HG02642 (cell line): ENCODE measurements around the gene GFRA3.
"Not testable (repeated sequence)": the region's sequence is repeated elsewhere in the genome, so short reads cannot be mapped to it uniquely, and the experiment has no call there.

Source experiments
- ATAC-seq: cut with Tn5 transposase; IDR thresholded peaks from one replicate; pipeline ENCODE4 v1.9.1; 2021; ENCODE audit warnings: mild to moderate bottlenecking; ENCODE audit not compliant: unreplicated experiment, poor library complexity

The GFRA3 gene, protein sequence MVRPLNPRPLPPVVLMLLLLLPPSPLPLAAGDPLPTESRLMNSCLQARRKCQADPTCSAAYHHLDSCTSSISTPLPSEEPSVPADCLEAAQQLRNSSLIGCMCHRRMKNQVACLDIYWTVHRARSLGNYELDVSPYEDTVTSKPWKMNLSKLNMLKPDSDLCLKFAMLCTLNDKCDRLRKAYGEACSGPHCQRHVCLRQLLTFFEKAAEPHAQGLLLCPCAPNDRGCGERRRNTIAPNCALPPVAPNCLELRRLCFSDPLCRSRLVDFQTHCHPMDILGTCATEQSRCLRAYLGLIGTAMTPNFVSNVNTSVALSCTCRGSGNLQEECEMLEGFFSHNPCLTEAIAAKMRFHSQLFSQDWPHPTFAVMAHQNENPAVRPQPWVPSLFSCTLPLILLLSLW

GRCh38 chr5:138274189-138274853 lies at the start of gene GFRA3:
Gene GFRA3, minus strand, starts transcription at chr5:138274621. Its CDS starts 197 bp downstream, at chr5:138274424.
- ATAC-seq = no peak

DNA sequence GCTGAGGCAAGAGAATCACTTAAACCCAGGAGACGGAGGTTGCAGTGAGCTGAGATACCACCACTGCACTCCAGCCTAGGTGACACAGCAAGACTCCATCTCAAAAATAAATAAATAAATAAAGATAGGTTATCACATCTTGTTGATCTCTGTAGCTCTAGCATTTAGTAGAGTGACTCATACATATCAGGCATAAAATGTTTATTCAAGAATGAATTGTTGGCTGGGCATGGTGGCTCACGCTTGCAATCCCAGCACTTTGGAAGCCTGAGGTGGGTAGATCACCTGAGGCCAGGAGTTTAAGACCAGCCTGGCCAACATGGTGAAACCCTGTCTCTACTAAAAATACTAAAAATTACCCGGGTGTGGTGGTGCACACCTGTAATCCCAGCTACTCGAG lies 43.8 kb upstream of the GFRA3 start:
- ATAC-seq = not testable (repeated sequence)

DNA sequence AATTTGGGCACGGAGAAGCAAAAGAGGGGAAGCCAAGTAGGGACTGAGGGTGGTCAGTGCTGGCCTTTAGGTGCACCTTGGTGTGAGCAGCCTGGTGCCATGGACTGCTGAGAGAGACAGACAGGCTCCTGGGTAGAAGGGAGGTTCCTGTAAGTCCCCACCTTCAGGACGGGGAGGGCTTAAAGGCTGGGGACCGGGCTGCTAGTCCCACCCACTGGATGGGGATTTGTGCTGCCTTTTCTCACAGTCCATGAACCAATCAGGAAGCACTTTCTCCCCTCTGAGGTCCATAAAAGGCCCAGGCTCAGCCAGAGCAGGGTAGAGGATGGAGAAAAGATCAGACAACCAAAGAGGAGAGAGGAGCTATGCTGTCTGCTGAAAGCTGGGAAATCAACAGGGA lies 41.9 kb upstream of the GFRA3 start:
- ATAC-seq = no peak

DNA sequence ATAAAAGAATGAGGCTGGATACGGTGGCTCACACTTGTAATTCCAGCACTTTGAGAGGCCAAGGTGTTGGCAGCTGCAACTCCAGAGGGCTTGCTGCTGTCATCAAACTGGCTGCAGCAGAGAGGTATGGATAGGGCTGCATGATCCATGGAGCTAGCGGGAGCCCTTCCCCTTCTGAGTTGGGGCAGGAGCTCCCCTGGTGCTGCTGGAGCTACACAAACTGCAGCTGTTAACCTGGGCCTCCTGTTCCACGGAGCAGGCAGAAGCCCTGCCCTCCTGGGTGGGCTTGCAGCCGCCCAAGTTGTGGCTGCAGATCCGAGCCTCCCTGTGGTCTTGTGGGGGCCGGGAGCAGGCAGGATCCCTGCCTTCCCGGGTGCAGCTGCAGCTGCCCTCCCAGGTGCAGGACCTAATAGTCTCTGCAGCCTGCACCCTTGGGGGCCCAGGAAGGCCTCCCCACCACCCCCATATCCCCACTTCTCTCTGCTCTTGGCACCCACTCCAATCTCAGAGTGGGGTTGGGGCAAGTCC lies 41.4 kb upstream of the GFRA3 start:
- ATAC-seq = no peak

GRCh38 chr5:138305797-138306196 lies 31.4 kb upstream of the GFRA3 start:
- no peak for ATAC-seq

GRCh38 chr5:138303372-138303771 lies 29.0 kb upstream of the GFRA3 start:
- ATAC-seq = no peak

- no peak for ATAC-seq
Observed at GRCh38 chr5:138289296-138289695, 14.9 kb upstream of the GFRA3 start.

DNA sequence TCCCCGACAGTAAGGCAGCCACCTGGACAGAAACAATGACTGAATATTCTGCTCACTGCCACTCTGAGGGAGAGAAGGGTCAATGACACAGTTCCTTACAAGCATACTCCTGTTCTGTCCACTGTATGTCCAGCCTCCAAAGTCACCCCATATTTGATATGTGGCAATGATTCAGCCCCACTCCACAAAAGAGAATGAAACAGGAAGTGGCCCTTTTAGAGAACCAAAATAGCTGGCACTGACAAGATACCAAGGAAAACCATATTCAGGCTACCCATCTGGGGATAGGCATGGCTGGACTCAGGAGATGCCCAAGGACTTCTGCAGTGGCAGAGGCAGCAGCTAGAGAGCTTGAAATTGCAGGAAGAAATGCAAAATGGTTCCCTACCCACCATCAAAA lies 12.8 kb upstream of the GFRA3 start:
- ATAC-seq = no peak

DNA sequence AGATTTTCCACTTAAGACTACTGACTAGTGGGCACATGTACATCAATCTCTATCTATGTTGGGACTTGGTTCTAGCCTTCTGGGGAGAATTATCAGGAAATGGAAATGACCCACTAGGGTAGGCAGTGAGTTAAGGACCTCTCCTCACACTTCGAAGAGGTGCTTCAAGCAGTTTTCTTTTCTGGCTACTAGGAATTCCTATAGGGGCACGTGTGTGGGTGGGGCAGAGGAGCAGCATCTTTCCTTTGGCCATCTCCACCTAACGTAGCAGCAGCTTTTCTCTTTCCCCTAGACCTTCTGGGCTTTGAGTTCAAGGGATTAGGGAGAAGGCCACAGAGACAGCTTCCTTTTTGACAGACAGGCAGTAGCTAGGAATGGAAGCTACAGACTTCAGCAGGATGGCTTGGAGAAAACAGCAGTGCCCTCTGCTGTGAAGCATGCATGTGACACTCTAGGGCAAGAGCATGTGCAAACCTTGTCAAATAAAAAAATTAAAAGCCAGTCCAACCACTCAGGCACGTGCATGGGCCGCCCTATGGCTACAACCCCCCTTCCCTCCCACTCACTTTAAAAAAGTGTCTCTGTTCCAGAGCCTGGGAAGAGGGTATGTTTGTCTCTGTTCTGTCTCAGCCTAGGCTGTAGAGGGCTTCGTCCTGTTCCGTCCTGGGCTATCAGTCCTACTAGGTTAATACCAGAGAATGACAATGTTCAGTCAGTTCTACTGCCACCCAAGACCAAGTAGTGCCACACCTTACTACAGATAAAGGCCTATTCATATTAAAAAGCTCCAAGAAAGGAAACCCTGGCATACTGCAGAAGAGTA lies 8.7 kb upstream of the GFRA3 start:
- no peak for ATAC-seq

DNA sequence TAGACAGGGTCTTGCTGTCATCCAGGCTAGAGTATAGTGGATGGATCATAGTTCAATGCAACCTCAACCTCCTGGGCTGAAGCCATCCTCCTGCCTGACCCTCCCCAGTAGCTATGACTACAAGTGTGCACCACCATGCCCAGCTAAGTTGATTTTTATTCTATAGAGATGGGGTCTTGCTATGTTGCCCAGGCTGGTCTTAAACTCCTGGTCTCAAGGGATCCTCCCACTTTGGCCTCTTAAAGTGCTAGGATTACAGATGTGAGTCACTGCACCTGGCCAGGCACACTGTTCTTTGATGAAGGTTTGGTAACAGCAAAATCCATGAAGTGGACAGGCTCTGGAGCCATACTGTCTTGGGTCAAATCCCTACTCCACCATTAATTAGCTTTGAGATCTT lies 6.5 kb upstream of the GFRA3 start:
- no peak for ATAC-seq

DNA sequence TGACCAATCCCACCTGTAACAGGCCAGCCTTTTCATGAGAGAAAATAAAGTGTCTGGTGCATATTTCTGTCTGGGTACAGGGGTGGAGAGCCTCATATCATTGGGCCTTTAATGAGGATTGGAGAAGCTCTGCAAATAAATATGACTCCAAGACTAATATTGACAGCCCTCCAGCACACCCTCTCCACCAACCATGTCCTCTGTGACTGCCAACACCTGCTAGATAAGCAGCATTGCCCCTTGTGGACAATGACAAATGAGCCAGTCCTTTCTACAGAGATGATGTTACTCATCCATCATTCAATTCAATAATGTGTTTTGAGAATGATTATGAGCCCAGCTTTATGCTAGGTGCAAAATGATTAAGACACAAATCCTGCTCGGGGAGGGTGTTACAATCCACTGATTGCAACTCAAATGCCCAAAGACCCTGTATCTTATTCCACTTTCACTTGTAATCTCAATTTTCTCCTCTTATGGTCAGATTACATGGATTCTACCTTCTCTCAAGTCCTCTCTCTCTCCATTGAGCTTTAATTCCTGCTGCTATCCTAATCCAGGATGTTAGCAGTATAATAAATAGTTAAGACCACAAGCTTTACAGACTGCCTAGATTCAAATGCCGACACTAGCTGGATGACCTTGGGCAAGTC lies 2.1 kb upstream of the GFRA3 start:
- no peak for ATAC-seq

- ATAC-seq = no peak
Observed at GRCh38 chr5:138275895-138276294, 1.5 kb upstream of the GFRA3 start.

- no peak for ATAC-seq
Observed at GRCh38 chr5:138275379-138275782, 960 bp upstream of the GFRA3 start.

GRCh38 chr5:138273834-138274188 lies 610 bp downstream of the GFRA3 start:
- no peak for ATAC-seq

DNA sequence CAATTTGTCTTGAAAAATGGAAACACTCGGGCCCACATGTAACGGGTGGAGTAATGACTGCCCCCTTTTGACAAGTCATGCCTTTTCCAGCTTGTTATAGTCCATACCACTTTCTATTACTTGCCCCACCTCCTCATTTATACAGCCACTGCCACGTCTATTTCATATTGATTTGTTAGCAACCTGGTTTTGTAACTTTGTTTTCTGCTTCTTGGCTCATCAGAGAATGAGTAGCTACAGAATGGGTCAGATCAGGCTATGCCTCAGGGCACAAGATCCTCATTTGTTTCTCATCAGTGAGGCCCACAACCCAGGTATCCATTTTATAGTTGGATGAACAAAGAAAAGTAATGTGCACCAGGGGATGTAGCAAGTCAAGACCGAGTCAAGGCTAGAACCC lies 1.7 kb downstream of the GFRA3 start:
- no peak for ATAC-seq

DNA sequence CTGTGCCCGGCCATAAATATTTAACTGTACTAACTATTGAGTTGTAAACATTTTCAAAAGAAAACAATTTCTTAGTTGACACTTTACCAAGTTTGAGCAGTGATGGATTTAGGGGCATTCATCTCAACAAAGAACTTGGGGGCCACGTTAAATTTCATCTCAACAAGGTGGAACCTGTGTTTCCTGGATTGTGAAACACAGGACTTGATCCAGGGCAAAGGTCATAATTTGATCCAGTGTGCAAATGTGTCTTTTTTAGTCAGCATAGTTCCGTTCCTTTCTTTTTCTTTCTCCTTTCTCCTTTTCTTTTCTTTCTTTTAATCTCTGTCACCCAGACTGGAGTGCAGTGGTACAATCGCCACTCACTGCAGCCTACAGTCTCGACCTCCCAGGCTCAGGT lies 3.1 kb downstream of the GFRA3 start:
- ATAC-seq = no peak

DNA sequence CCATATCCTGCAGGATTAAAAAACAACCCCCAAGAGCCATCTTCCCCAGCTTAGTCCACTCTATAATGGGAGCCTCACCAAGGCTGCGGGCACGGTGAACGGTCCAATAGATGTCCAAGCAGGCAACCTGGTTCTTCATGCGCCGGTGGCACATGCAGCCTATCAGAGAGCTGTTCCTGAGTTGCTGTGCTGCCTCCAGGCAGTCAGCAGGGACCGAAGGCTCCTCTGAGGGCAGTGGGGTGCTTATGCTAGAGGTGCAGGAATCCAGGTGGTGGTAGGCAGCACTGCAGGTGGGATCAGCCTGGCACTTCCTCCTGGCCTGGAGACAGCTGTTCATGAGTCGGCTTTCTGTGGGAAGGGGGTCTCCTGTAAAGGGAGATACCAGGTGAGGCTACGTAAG lies 10.2 kb downstream of the GFRA3 start:
- ATAC-seq = no peak

DNA sequence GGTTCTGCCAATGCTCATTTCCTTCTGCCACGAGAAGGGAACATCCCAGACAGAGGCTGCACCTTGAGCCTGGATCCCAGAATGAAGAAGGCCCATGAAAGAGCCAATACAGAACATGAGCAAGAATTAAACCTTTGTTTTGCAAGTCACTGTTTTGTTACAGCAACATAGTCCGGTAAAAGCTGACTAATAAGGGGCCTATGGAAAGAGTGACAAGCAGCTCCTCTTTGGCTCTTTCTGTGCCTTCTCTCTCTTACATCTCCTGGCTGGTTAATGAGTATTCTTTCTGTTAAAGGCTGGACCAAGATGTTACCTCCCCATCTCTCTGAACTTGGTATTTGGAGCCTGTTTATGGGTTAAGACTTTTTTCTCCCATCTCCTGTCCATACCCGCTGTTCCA lies 10.8 kb downstream of the GFRA3 start:
- ATAC-seq = no peak

DNA sequence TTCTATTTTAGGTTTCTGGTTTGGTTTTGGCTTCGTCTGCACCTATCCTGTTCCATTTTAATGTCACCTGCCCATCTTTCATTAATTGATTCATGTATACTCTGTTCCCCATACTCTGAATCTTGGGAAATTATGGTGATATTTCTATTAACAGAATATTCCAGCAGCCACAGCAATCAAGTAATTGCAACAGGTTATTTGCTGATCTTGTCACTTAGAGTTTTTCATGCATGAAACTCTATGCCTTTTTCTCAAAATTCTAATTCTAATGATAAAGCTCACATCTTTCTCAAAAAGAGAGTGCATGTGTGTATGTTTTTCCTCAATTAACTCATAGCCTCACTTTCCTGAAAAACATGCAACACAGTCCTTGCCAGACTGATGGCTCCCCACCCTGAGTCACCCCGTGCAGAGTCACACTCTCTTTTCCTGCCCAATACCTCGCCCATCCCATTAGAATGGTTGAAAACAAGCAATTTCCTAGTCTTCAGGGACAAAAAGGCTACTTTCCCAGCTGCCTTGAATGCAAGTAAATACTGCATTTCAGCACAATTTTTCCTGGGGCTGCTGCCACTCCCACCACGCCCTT lies 15.6 kb downstream of the GFRA3 start:
- ATAC-seq = no peak

- no peak for ATAC-seq
Observed at GRCh38 chr5:138257583-138257982, 16.8 kb downstream of the GFRA3 start.
